ENCODE data around the gene TACC2.

DNA sequence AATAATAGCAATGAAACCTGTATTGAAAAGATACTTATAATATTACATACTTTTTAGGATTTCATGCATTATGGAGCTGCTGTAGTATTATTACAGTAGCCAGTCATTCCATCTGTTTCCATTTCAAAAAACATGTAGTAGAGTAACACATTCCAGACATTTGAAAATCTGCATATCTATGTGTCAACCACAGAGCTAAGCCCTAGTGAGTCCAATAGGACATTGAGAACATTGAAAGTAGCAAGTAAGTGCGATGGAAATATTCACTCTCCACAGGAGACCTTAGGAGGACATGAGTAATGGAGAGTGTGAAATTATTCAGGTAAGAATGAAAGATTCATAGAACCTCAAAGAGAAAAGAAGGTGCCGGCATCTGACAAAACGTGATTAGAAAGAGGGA, 29.3 kb upstream of the TACC2 start:
- TF ChIP-seq, protein P1, sequence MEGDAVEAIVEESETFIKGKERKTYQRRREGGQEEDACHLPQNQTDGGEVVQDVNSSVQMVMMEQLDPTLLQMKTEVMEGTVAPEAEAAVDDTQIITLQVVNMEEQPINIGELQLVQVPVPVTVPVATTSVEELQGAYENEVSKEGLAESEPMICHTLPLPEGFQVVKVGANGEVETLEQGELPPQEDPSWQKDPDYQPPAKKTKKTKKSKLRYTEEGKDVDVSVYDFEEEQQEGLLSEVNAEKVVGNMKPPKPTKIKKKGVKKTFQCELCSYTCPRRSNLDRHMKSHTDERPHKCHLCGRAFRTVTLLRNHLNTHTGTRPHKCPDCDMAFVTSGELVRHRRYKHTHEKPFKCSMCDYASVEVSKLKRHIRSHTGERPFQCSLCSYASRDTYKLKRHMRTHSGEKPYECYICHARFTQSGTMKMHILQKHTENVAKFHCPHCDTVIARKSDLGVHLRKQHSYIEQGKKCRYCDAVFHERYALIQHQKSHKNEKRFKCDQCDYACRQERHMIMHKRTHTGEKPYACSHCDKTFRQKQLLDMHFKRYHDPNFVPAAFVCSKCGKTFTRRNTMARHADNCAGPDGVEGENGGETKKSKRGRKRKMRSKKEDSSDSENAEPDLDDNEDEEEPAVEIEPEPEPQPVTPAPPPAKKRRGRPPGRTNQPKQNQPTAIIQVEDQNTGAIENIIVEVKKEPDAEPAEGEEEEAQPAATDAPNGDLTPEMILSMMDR (IDR thresholded peaks at IDR 0.05 in 4 of 5, conservative IDR thresholded peaks at IDR 0.05 in 1 of 5) = no peak
- no peak for TF ChIP-seq POLR2A (IDR thresholded peaks at IDR 0.05)

Measured in gastrocnemius medialis (tissue), 4 donors.